ENCODE results near the gene COL2A1. TPM values are rescaled to one million over a fixed set of nuclear protein-coding genes. Genes with fewer than 3 reads are reported as not detected.

Gene COL2A1
- total RNA-seq, 1 experiment from 2014 or later = not detected

GRCh38 chr12:48027183-48028002, 23.1 kb upstream of the COL2A1 start:
- no peaks in the 10 kb centered on the region for H4K20me1 ChIP-seq (ENCODE audit: insufficient read depth)
- H3F3A ChIP-seq (ENCODE audit: insufficient read depth, low read depth) = peaks cover 19% of the 10 kb centered on the region
- H3K27me3 ChIP-seq (ENCODE audit: insufficient read depth, low read depth) = 0 out of 2 replicates have a peak, but pooled peaks cover 14% of the 10 kb centered on the region
- H3K27ac ChIP-seq = no peak overlapping the region
- POLR2A ChIA-PET (ENCODE audit: unreplicated experiment) = no interaction called here
- BruUV-seq (replicated peaks) = no TSS peak
- DNase-seq = no peak
- no peaks in the 10 kb centered on the region for H3K9me3 ChIP-seq (ENCODE audit: insufficient read depth, low read depth)
- H3K79me2 ChIP-seq (ENCODE audit: low read depth) = no peaks in the 10 kb centered on the region
- TF ChIP-seq EZH2 (IDR thresholded peaks at IDR 0.05; ENCODE audit: low read depth) = no peak
- TF ChIP-seq CTCF (conservative IDR thresholded peaks at IDR 0.05) = no peak
- H2AFZ ChIP-seq = no peak overlapping the region
- H3K36me3 ChIP-seq (ENCODE audit: low read depth) = no peaks in the 10 kb centered on the region
- intact Hi-C loops (cut with micrococcal nuclease; ENCODE audit: unreplicated experiment) = loop anchor here (10.0 kb wide), 1 partner anchor 123 kb away; the partner anchor contains the start of gene VDR
- H3K4me1 ChIP-seq (replicated peaks; ENCODE audit: insufficient read depth) = peaks cover 26% of the 10 kb centered on the region
- H3K4me3 ChIP-seq = no peak overlapping the region
- no peak overlapping the region for H3K4me2 ChIP-seq
- CTCF ChIA-PET = interaction anchor here (0.6 kb wide), 1 partner anchor 42 kb away, joined by 25 read pairs; no protein-coding TSS in a partner anchor
- H3K9me2 ChIP-seq (ENCODE audit: insufficient read depth) = no peaks in the 10 kb centered on the region

DNA sequence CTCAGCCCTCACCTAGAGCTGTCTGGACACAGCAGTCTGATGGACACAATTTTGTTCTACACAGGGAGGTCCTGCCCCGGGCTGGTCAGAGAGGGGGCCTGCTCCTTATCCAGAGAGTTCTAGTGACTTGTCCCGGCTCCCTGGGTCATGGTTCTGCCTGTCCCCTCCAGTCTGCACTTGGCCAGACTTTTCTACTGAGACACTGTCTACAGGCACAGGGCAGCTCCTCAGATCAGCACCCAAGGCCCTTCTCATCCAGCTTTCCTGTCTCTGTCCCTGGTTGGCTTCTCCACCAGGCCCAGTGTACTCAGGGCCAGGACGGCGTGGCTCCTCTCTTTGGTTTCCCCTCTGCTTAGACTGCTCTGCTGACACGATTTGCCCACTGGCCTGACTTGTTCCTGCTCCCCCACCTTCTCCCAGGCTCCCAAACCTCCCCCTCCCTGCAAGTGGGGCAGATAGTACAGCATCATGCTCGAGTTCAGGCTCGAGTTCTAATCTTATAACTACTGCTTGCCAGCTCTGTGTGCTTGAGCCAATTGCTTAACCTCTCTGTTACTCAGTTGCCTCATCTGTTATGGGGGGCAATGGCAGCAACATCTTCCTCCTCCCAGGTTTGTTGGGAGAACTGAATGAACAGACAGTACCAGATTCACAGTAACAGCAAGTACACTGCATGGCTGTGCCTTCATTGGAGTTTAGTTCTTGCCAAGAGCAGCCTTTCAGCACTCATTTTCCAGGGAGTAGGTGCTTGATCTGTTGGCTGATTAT, 22.0 kb upstream of the COL2A1 start:
- Histone ChIP-seq H3K9me2 (ENCODE audit: insufficient read depth) (no peaks in the 10 kb centered on the region), H3K4me3 (no peak overlapping the region), H3K36me3 (ENCODE audit: low read depth) (no peaks in the 10 kb centered on the region), H3K4me1 (replicated peaks; ENCODE audit: insufficient read depth) (peaks cover 36% of the 10 kb centered on the region), H3K79me2 (ENCODE audit: low read depth) (no peaks in the 10 kb centered on the region), H3K27ac (no peak overlapping the region), H4K20me1 (ENCODE audit: insufficient read depth) (no peaks in the 10 kb centered on the region), H3K27me3 (ENCODE audit: insufficient read depth, low read depth) (0 out of 2 replicates have a peak, but pooled peaks cover 8% of the 10 kb centered on the region), H3F3A (ENCODE audit: insufficient read depth, low read depth) (peaks cover 22% of the 10 kb centered on the region), H3K4me2 (no peak overlapping the region), H3K9me3 (ENCODE audit: insufficient read depth, low read depth) (no peaks in the 10 kb centered on the region), H2AFZ (no peak overlapping the region)
- TF ChIP-seq EZH2 (IDR thresholded peaks at IDR 0.05; ENCODE audit: low read depth) = no peak
- TF ChIP-seq CTCF (conservative IDR thresholded peaks at IDR 0.05) = no peak
- POLR2A ChIA-PET (ENCODE audit: unreplicated experiment) = no interaction called here
- no TSS peak for BruUV-seq (replicated peaks)
- no peak for DNase-seq
- CTCF ChIA-PET = no interaction called here
- intact Hi-C loops (cut with micrococcal nuclease; ENCODE audit: unreplicated experiment) = loop anchor here (10.0 kb wide), 1 partner anchor 121 kb away; the partner anchor contains the start of gene VDR

DNA sequence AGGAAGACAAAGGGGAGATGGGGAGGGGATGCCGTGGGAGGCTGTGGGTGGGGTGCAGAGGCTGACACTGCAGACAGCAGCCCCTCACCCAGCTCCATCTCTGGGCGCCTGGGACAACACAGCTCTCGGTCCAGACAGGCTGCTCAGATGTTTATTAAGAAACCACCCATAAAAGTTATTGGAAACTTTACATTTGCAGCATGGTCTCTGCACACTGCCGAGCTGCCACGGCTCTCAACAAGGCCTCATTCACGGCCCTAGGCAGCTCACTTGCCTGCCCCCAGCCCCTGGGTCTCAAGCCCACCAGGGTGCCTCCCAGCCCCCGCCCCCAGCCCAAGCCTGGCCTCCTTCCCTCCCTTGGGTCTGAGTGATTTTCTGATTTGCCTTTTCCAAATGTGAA, 21.0 kb upstream of the COL2A1 start:
- ChIA-PET POLR2A (ENCODE audit: unreplicated experiment) (no interaction called here), CTCF (no interaction called here)
- H3K4me1 ChIP-seq (replicated peaks; ENCODE audit: insufficient read depth) = peaks cover 41% of the 10 kb centered on the region
- no peaks in the 10 kb centered on the region for H3K9me2 ChIP-seq (ENCODE audit: insufficient read depth)
- BruUV-seq (replicated peaks) = no TSS peak
- H3K4me2 ChIP-seq = no peak overlapping the region
- TF ChIP-seq CTCF (conservative IDR thresholded peaks at IDR 0.05) (no peak), EZH2 (IDR thresholded peaks at IDR 0.05; ENCODE audit: low read depth) (no peak)
- H3F3A ChIP-seq (ENCODE audit: insufficient read depth, low read depth) = peaks cover 22% of the 10 kb centered on the region
- no peak overlapping the region for H2AFZ ChIP-seq
- no peak overlapping the region for H3K4me3 ChIP-seq
- intact Hi-C loops (cut with micrococcal nuclease; ENCODE audit: unreplicated experiment) = loop anchor here (10.0 kb wide), 1 partner anchor 120 kb away; the partner anchor contains the start of gene VDR
- DNase-seq = no peak
- H4K20me1 ChIP-seq (ENCODE audit: insufficient read depth) = no peaks in the 10 kb centered on the region
- H3K79me2 ChIP-seq (ENCODE audit: low read depth) = no peaks in the 10 kb centered on the region
- no peak overlapping the region for H3K27ac ChIP-seq
- H3K27me3 ChIP-seq (ENCODE audit: insufficient read depth, low read depth) = 0 out of 2 replicates have a peak, but pooled peaks cover 8% of the 10 kb centered on the region
- no peaks in the 10 kb centered on the region for H3K36me3 ChIP-seq (ENCODE audit: low read depth)
- no peaks in the 10 kb centered on the region for H3K9me3 ChIP-seq (ENCODE audit: insufficient read depth, low read depth)

All from PC-9 (cell line).